Amniotic epithelial cell (primary cell): ENCODE results near the gene SRC.
A peak's percentile ranks its signal among the peaks of the same experiment; 100 is the strongest.
"Not testable (repeated sequence)": the region's sequence is repeated elsewhere in the genome, so short reads cannot be mapped to it uniquely, and the experiment has no call there.

Experiments used
- DNase-seq: peaks from one replicate; pipeline ENCODE4 v3.0.0-alpha.2; 2010; ENCODE audit warnings: low read depth

The SRC gene

DNA sequence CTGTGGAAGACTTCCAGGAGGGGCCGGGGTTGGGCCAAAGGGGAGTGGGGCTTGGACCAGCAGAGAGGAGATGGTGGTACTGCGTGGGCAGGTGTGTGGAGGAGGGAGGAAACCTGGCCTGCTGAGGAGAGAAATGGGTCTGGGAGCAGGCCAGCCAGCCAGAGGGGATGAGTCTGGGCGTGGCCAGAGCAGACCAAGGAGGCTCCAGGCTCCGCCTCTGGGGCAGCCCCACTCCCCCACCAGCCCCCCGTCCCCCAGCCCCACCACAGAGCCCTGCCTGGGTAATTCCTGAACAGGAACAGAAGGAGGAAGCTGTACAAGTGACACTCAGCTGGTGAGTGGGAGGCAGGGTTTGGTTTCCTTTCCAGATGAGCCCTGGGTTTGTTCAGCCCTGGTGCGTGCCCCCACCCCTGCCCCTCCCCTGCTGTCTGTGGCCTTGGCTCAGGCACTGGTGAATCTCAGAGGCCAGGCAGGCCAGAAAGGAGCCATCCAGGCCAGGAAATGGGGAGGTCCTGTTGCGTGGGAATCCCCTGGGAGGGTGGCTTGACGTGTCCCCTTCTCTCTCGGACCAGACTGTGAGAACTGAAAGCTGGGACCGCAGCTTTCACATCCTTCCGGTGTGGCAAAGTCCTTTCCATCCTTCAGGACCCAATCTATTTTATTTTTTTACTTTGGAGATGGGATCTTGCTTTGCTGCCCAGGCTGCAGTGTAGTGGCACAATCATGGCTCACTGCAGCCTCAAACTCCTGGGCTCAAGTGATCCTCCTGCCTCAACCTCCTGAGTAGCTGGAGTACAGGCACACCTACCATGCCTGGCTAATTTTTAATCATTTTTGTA lies 9.4 kb upstream of the SRC start:
- peak; percentile 58 for DNase-seq

DNA sequence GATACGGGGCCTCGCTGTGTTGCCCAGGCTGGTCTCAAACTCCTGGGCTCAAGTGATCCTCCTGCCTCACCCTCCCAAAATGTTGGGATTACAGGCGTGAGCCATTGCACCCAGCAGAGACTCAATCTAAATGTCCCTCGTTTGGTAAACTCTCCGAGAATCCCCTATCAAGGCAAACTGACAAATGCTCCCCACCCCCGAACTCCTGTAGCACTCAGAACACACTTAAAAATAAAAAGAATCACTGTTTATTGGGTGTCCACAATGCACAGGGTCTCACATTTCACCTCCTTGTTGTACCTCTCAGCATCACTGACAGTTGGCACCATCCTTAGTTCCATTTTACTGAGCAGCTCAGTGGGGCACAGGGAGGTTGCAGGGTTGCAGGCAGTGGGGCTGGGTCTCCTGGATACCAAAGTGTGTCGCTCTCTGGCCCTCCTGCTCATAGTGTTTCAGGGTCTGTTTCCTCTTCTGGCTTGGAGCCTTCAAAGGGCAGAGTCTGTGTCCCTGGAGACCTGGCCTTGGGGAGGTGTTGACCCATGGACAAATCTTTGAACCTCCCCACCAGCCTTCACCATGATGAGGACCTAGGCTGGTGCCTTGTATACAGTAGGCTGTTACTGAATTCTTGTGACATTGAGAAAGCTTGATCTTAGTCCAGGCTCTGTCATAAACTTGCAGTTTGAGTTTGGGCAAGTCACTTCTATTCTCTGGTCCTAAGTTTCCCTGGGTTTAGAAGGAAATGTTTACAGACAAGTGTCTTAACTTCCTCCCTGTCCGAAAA lies 8.5 kb upstream of the SRC start:
- DNase-seq: no peak

DNA sequence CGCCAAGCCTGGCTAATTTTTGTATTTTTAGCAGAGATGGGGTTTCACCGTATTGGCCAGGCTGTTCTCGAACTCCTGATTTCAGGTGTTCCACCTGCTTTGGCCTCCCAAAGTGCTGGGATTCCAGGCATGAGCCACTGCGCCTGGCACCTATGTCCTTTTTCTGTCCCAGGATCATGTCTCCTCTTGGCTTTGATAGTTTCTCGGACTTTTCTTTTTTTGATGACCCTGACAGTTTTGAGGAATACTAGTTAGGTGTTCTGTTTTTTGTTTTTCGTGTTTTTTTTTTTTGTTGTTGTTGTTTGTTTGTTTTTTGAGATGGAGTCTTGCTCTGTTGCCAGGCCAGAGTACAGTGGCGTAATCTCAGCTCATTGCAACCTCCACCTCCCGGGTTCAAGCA lies 7.6 kb upstream of the SRC start:
- DNase-seq: not testable (repeated sequence)

DNA sequence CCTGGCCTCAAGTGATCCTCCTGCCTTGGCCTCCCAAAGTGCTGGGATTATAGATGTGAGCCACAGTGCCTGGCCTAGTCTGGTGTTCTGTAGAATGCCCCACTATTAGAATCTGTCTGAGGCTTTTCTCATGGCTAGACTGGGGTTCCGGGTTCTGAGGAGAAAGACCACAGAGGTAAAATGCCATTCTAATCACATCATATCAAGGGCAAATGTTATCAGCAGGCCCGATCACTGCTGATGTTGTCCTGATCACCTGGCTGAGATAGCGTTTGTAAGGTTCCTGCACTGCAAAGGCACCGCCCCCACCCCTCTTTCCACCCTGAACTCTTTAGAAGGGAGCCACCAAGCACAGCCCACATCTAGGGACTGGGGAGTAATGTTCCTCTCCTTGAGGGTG lies 6.7 kb upstream of the SRC start:
- DNase-seq: peak; percentile 20

DNA sequence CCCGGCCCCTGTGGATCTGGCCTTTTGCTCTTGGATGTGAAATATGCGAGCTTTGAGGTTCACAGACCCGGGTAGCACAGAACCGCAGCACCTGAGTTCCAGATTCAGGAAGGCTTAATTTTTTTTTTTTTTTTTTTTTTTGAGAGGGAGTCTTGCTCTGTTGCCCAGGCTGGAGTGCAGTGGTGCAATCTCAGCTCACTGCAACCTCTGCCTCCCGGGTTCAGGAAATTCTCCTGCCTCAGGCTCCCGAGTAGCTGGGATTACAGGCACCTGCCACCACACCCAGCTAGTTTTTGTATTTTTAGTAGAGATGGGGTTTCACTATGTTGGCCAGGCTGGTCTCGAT lies 6.2 kb upstream of the SRC start:
- not testable (repeated sequence) for DNase-seq

DNA sequence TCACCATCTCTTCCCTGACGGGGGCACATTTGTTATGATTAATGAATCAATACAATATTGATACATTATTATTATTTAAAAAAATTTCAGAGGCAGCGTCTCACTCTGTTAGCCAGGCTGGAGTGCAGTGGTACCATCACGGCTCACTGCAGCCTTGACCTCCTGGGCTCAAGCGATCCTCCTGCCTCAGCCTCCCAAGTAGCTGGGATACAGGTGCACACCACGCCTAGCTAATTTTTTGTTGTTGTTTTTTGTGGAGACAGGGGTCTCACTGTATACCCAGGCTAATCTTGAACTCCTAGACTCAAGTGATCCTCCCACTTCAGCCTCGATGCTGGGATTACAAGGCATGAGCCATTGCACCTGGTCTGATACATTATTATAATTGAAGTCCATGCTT lies 4.9 kb upstream of the SRC start:
- DNase-seq: no peak

DNA sequence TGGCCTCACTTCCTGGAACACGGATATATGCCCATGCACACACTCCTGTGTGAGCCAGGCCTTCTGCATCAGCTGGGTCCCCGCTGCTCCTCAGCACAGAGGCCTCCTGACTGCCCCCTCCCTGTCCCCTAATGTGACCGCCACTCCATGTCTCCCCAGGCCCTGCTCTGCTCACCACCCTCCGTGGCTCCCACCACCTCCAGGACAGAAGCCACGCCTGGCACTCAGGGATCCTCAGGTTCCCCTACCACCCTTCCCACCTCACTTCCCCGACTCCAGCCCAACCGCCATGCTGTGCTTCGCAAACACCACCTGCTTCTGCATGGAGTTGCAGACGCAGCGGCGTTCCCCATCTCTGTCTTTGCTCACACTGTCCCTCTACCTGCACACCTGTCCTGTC lies 4.3 kb upstream of the SRC start:
- DNase-seq: no peak

DNA sequence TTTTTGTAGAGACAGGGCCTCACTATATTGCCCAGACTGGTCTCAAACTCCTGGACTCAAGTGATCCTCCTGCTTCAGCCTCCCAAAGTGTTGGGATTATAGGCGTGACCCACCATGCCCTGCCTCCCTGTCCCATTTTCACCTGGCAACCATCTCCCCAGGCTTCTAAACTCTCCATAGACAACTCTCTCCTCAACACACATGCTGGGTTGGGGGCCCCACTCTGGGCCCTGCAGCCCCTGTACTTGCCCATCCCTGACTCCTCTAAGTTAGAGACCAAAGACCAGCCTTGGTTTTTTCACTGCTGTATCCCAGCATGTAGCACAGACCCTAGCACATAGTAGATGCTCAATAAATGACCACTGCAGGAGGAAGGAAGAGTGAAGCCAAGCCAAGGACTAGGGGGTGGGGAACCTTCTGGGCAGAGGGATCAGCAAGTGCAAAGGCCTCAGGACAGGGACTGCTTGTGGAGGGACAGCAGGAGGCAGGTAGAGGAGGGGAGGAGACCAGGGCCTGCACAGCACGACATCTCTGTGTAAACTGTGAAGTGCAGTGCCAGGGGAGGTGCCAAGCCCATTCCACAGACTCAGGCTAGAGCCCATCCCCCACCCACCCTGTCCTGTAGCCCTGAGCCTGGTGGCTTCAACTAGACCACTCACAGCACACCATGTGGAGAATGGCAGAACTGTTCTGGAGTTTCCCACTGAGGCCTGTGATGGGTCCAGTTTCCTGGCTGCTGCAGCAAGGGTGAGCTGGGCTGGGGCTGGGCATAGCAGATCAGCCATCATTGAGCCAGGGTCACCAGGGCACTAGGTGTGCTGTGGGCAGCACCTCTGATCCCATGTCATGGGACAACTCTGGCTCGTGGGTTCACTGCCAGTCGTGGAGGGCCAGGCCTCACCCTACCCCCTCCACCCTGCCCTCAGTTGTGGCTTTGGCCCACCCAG lies 3.4 kb upstream of the SRC start:
- no peak for DNase-seq

DNA sequence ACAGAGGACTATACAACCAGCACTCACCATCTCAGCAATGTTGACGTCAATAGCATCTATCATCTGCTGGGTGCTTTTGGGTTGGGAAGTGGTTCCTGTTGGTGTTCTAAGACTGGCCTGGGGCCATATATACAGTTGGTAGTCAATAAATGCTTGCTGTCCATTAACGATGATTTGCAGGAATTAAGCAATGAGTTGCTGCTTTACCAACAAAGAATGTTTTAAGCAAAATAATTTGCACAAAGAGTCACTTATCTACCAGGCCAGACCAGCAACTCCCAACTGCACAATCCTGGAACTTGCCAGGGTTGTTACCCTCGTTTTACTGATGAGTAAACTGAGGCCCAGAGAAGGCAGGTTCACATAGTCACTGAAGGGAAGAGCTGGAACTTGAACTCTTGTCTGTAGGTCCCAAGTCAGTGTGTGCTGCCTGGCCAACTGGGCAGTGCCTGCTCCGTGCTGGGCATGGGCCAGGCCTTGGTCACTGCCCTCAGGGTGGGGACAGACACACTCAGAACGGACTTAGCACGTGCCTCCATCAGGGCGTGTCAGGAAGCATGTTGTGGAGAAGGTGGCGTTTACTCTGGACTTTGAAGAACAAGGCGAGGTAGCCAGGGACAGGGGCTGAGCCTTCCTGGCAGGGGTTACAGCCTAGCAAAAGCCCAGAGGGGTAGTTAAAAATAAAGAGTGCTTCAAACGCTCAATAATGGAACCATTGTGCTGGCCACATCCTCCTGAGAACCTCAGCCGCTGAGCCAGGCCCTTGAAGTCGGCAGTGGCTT lies 2.5 kb upstream of the SRC start:
- no peak for DNase-seq

DNA sequence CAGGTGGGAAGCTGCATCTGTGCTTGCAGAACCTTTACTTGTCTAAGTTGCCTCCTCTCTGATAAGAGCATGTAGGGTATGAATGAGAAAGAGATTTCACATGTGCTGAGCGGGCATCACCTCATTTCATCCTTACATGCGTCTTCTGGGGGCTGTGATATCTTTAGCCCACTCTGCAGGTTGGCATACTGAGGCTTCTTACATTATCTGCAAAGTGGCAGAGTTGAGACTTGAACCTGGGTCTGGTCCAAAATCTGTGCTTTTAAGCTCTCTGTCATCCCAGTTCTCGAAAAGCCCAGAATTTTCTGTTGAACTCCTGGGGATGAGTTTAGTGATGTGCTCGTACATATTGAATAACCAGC lies 2.0 kb upstream of the SRC start:
- no peak for DNase-seq

DNA sequence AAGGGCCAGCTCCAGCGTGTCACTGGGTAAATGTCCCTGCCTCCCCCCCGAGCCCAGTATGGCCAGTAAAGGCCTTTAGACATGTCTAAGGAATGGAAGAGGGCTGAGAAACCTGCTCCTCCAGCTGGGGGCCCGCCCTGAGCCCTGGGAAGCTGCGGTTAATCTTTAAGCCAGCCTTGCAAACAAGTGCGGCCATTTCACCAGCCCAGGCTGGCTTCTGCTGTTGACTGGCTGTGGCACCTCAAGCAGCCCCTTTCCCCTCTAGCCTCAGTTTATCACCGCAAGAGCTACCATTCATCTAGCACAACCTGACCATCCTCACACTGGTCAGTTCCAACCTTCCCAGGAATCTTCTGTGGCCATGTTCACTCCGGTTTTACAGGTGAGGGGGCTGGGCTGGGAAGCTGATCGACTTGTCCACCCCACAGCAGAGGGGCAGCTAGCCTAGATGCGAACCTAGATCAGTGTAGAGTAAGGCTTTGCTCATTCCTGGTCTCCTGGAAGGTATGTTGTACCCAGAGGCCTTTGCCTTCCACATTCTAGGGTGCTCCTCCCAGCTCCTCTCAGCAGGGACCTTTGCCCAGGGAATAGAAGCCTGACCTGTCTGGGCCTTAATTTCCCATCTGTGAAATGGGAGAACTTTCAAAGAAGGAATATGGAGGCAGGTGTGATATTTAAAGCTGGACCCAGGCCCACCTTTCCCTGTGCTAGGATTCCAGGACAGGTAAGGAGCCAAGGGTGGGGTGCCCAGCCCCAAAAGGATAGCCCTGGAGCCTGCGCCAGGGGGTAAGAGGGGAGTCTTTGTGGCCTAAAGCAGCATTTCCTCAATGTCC lies 1.2 kb upstream of the SRC start:
- no peak for DNase-seq

DNA sequence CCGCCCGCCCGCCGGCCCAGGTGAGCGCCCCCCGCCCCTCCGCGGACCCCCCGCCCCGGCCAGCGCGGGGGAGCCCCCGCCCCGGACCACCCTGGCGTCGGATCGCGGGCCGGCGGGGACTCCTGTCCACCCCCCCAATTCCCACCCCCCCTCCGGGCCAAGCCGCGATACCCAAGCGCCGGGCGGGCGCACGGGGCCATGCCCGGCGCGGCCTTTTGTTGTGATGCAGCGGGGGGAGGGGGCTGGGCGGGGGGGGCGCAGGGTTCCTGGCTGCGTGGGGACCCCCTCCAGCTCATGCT lies 245 bp downstream of the SRC start:
- DNase-seq: no peak

DNA sequence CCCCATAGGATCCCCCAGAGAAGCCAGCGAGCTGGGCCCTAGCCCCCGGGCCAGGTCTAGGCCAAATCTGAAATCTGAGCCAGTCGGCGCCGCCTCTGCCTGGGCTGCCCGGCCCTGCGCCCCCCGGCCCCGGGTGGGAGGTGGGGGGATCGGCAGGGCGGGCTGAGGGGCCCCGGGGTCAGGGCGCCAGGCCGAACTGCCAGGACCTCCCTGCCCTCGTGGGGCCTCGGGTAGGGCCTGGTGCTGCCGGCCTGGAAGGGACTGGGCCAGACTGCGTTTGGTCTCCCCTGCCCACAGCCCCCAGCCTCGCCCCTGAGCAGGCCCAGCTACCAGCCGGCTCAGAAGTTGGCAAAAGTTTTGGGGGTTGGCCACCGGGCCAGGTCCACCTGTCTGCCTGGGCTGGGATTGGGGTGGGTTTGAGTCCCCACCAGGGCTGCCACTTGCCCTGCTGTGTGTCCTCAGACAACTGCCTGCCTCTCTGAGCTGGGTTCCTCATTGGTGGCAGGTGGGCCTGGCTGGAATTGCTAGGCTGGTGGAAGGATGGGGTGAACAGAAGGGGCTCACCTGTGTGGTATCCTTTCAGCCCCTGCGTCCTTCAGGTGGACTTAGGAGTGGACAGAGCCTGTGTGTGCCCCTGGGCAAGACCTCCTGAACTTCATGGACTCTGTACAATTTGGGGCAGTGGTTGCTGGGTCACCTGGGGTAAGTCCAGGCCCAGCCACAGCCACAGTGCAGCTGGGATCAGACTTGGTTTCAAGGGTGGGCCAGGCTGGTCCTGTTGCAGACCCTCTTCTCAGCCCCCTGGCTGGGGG lies 801 bp downstream of the SRC start:
- DNase-seq: no peak

DNA sequence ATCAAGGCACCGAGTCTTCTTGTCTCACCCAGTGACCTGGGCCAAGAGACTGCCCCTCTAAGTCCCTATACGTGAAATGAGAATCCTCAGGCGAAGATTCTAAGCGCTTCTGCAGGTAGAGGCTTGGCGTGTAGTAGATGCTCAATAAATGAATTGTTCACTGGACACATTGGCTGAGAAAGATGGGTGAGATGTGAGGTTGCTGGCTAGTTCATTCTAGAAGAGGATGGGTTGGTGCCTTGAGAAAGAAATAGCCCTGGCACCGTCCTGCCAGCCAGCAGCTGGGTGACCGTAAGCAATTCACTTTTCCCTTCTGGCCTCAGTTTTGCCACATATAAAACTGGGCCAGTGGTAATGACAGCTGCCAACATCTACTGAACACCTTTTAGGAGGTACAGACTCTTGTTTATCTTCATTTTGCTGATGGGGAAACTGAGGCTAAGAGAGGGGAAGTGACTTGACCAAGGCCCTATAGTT lies 1.4 kb downstream of the SRC start:
- DNase-seq: no peak

DNA sequence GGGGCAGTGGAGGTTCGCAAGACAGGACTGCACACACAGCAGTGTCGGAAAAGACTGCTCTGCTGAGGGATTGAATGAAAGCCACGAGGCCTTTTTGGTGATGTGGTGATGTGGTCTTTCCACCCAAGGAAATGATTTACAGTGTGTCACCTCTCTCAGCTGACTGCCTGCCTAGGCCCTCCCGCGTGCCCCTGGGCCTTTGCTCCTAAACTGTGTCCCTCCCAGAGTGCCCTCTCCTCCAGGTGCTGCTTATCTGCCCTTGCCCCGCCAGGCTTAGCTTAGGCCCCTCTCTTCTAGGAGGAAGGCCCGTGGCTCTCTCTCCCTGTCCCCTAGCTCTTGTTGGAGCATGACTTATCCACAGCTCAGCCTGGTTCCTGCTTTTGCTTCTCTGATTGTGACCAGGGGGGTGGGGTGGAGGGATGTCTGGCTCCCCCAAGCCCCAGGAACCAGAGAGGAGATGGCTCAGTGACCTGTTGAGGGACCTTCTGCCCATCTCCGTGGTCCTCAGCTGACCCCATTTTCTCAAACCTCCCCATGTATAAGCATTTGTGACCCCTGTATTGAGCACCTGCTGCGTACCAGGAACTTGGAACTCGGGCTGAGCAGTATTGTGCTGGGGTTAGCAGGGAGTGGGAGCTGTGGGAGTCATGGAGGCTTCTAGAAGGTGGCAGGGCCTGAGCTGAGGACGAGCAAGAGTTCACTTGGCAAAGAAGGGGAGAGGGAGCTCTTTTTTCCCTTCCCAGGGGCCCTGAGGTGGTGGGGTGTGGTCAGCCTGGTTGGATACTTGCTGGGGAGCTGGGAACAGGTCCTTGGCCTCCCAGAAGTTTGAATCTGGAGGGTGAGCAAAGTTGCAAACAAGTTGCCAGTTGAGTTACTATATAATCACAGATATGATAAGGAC lies 2.2 kb downstream of the SRC start:
- no peak for DNase-seq

DNA sequence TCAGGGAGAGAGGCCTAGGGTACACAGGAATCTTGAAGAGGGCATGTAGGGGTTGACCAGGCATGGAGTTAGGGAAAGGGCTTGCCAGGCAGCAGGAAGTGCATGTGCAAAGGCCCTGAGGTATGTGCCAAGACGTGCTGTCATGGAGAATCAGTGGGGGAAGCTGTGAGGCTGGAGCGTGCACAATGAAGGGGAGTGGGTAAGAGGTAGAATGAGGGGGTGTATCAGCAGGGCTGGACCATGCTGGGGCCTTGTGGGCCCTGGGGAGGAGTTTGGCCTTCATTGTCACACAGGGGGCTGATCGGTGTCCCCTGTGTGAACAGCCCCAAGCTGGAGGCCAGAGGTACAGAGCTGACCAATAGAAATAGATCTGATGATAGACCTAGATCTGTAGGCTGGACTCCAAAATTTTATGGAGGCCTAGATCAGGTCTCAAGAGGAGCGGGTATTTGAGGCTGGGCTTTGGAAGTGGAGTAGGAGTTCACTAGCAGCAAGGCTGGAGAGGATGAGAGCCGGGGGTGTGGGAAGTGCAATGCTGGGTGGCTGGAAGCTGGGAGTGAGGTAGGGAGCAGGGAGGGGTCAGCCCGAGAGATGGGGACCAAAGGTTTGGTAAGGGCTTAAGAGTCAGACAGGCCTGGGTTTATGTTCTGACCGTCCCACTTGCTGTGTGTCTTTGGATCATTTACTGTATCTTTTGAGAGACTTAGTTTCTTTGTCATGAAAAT lies 3.0 kb downstream of the SRC start:
- no peak for DNase-seq

DNA sequence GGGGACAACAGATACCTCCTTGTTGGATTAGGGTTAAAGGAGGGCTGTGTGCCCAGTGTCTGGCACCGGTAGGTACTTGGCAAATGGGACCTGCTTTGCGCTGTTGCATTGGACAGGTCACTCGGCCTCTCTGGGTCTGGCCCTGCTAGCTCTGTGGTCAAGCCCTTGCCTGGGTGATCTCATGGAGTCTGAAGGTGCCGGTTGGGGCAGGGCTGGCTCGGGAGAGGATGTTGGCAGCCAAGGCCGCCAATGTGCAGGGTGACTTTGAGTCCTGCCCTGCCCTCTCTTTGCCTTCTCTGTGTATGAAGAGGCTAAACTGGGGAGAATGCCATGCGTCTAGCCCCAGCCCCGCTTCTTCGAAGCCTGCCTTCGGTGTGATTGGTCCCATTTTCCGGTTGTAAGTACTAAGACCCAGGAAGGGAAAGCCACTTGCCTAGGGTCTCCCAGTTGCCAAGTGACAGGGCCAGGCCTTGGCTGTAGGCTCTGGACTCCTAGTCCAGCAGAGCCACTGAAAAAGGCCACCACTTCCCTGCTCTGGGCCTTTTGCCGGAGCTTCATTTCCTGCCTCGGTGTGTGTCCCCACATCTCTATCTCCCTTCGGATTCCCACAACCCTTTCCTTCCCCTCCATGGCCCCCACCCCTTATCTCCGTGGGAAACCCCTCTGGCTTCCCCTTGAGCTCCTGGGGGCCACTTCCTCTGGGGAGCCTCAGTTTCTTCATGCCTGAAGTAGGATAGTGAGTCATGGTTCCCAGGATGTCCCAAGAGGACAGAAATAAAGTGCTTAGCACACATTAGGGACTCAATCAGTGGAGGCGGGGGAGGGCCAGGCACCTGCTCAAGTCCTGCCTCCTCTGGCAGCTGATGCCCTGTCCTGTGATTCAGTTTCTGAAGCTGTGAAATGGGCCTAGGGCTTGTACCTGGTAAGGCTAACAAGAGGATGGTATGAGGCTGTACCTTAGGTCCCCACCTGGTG lies 3.9 kb downstream of the SRC start:
- peak; percentile 40 for DNase-seq
